ENCODE measurements around the gene BUD13. TPM values are rescaled to one million over a fixed set of nuclear protein-coding genes. Genes with fewer than 3 reads are reported as not detected.
A peak's percentile ranks its signal among the peaks of the same experiment; 100 is the strongest.

The BUD13 gene
- total and polyA plus RNA-seq, 10 donors = 12.3 to 20.3 (median 16.3) TPM

DNA sequence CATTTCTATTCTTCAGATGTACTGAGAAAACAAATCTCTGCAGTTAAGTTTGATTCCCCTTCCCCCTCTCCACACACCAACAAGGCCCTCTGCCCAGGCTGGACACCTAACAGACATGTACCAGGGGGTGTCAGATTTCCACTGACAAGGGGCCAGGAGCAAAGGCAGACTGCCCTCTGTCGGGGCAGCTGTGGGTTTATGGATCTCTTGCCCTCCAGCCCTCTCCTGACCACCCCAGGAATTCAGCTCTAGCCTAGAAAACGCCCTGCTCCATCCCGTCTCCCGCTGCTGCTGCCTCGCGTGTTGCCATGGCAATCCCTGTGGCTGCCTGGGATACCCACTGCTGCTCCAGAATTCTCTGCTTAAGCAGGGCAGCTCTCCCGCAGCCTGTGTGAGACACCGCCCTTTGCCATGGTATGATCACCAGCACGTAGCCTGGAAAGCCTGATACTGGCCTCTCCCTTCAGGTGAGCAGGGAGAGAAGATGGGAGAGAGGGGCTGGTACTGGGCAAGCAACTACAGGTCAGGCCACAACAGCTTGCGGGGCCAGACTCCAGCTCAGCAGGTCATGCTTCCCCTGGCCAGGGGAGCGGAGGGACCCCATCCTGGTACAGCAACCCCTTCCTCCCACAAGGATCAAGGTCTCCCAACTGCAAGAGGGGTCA is 41.6 kb downstream of the BUD13 start:
- Histone ChIP-seq H3K27ac (no peak overlapping the region), H3K9me3 (no peaks in the 10 kb centered on the region), H3K4me3 (no peak overlapping the region), H3K36me3 (no peaks in the 10 kb centered on the region), H3K27me3 (replicated peaks in 1 of 7) (peaks cover 0 to 15% (median 0%) of the 10 kb centered on the region in 7 donors), H3K4me1 (peaks cover 0 to 9% (median 6%) of the 10 kb centered on the region in 6 donors)
- TF ChIP-seq POLR2AphosphoS5 (IDR thresholded peaks at IDR 0.05) = no peak
- TF ChIP-seq POLR2A (IDR thresholded peaks at IDR 0.05) = no peak
- TF ChIP-seq, protein P1, sequence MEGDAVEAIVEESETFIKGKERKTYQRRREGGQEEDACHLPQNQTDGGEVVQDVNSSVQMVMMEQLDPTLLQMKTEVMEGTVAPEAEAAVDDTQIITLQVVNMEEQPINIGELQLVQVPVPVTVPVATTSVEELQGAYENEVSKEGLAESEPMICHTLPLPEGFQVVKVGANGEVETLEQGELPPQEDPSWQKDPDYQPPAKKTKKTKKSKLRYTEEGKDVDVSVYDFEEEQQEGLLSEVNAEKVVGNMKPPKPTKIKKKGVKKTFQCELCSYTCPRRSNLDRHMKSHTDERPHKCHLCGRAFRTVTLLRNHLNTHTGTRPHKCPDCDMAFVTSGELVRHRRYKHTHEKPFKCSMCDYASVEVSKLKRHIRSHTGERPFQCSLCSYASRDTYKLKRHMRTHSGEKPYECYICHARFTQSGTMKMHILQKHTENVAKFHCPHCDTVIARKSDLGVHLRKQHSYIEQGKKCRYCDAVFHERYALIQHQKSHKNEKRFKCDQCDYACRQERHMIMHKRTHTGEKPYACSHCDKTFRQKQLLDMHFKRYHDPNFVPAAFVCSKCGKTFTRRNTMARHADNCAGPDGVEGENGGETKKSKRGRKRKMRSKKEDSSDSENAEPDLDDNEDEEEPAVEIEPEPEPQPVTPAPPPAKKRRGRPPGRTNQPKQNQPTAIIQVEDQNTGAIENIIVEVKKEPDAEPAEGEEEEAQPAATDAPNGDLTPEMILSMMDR (IDR thresholded peaks at IDR 0.05 in 8 of 11, conservative IDR thresholded peaks at IDR 0.05 in 3 of 11) = no peak
- 67 to 86% (median 72%) methylated on average over 10 to 11 of the region's 11 CpGs for WGBS, 5 donors
- DNase-seq = peak; percentile 50
- intact Hi-C loops (cut with DNase I; ENCODE audit: low total_unique reads) = no loop called here

GRCh38 chr11:116730601-116731000 is 42.2 kb downstream of the BUD13 start:
- no peaks in the 10 kb centered on the region for H3K9me3 ChIP-seq
- H3K27ac ChIP-seq = no peak overlapping the region
- peaks cover 0 to 9% (median 6%) of the 10 kb centered on the region in 6 donors for H3K4me1 ChIP-seq
- H3K27me3 ChIP-seq (replicated peaks in 1 of 7) = peaks cover 0 to 20% (median 0%) of the 10 kb centered on the region in 7 donors
- H3K4me3 ChIP-seq = no peak overlapping the region
- TF ChIP-seq POLR2AphosphoS5 (IDR thresholded peaks at IDR 0.05) (no peak), POLR2A (IDR thresholded peaks at IDR 0.05) (no peak)
- TF ChIP-seq, protein P1 (IDR thresholded peaks at IDR 0.05 in 8 of 11, conservative IDR thresholded peaks at IDR 0.05 in 3 of 11) = no peak
- DNase-seq = peak; percentile 41
- intact Hi-C loops (cut with DNase I; ENCODE audit: low total_unique reads) = no loop called here
- no peaks in the 10 kb centered on the region for H3K36me3 ChIP-seq
- 78 to 94% (median 92%) methylated on average over 6 of the region's 6 CpGs for WGBS, 5 donors

GRCh38 chr11:116730241-116730561 is 42.6 kb downstream of the BUD13 start:
- peaks cover 0 to 23% (median 0%) of the 10 kb centered on the region in 7 donors for H3K27me3 ChIP-seq (replicated peaks in 1 of 7)
- no peaks in the 10 kb centered on the region for H3K36me3 ChIP-seq
- no peak overlapping the region for H3K27ac ChIP-seq
- intact Hi-C loops (cut with DNase I; ENCODE audit: low total_unique reads) = no loop called here
- TF ChIP-seq, protein P1 (IDR thresholded peaks at IDR 0.05 in 8 of 11, conservative IDR thresholded peaks at IDR 0.05 in 3 of 11) = no peak
- H3K4me3 ChIP-seq = no peak overlapping the region
- WGBS, 5 donors = 88 to 94% (median 89%) methylated on average over 10 of the region's 10 CpGs
- DNase-seq = no peak
- no peaks in the 10 kb centered on the region for H3K9me3 ChIP-seq
- peaks cover 0 to 11% (median 6%) of the 10 kb centered on the region in 6 donors for H3K4me1 ChIP-seq

- intact Hi-C loops (cut with DNase I; ENCODE audit: low total_unique reads) = no loop called here
These were observed 43.1 kb downstream of the BUD13 start for GRCh38 chr11:116729501-116730240.

More at GRCh38 chr11:116729501-116730240, 43.1 kb downstream of the BUD13 start:
- no peak overlapping the region for H3K4me3 ChIP-seq
- peaks cover 0 to 11% (median 6%) of the 10 kb centered on the region in 6 donors for H3K4me1 ChIP-seq
- 79 to 88% (median 85%) methylated on average over 7 to 8 of the region's 8 CpGs for WGBS, 5 donors
- DNase-seq = peak; percentile 52
- peaks cover 0 to 23% (median 0%) of the 10 kb centered on the region in 7 donors for H3K27me3 ChIP-seq (replicated peaks in 1 of 7)
- no peaks in the 10 kb centered on the region for H3K36me3 ChIP-seq
- H3K27ac ChIP-seq = no peak overlapping the region
- no peaks in the 10 kb centered on the region for H3K9me3 ChIP-seq
- TF ChIP-seq, protein P1 (IDR thresholded peaks at IDR 0.05 in 8 of 11, conservative IDR thresholded peaks at IDR 0.05 in 3 of 11) = no peak
- no peak for TF ChIP-seq POLR2A (IDR thresholded peaks at IDR 0.05)
- no peak for TF ChIP-seq POLR2AphosphoS5 (IDR thresholded peaks at IDR 0.05)
